Coronary artery (tissue), 2 donors: ENCODE data around the gene SERPINE3.

Experiments
- DNase-seq: peaks from one replicate; pipeline ENCODE4 v3.0.0-alpha.2; 2017; ENCODE audit warnings: low spot score
- H3K27ac ChIP-seq, 2 donors: fragments of 200-600 bp; sonication (generic); one replicate each; pipeline ENCODE4 v1.5.1; 2016 to 2019
- H3K4me3 ChIP-seq: fragments of 200-600 bp; sonication (generic); 2 replicates; pipeline ENCODE4 v1.5.1; 2016; ENCODE audit warnings: mild to moderate bottlenecking, moderate library complexity
- TF ChIP-seq, protein P1 (sequence below): fragments of 200-600 bp; sonication (generic); IDR thresholded peaks from one replicate; pipeline ENCODE4 v1.5.1; 2019; ENCODE audit warnings: antibody characterized with exemption

The SERPINE3 gene

DNA sequence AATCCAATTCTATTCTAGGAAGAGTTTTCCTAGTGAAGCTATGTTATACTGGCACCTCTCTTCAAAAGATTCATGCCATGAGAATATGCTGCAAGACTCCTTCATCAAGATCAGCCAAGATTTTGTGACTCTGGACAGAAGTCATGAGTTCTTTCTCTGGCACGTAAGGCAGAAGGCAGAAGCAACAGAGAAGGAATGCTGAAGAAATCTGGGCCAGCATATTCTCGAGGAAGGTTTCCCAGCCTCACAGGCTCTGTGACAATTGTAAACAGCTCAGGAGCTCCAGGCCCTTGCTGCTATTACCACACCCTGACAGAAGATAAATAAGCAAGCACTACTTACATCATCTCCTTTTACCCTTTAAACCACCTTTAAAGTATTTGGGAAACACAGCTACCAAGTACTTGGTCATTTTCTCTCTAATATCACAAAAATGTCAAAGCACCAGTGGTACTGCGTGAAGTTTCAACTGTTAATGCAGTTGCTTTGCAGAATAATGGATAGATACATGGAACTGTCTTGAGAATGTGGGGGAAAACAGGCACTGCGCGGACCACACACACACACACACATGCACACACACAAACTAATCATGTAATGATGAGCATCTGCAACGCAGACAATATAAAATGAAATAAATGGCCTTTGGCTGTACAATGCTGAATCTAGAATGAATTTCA, 57.9 kb downstream of the SERPINE3 start:
- Histone ChIP-seq H3K4me3 (no peak overlapping the region), H3K27ac (peak overlapping the region; percentile 41 to 48)
- TF ChIP-seq, protein P1, sequence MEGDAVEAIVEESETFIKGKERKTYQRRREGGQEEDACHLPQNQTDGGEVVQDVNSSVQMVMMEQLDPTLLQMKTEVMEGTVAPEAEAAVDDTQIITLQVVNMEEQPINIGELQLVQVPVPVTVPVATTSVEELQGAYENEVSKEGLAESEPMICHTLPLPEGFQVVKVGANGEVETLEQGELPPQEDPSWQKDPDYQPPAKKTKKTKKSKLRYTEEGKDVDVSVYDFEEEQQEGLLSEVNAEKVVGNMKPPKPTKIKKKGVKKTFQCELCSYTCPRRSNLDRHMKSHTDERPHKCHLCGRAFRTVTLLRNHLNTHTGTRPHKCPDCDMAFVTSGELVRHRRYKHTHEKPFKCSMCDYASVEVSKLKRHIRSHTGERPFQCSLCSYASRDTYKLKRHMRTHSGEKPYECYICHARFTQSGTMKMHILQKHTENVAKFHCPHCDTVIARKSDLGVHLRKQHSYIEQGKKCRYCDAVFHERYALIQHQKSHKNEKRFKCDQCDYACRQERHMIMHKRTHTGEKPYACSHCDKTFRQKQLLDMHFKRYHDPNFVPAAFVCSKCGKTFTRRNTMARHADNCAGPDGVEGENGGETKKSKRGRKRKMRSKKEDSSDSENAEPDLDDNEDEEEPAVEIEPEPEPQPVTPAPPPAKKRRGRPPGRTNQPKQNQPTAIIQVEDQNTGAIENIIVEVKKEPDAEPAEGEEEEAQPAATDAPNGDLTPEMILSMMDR, result no peak
- no peak for DNase-seq

DNA sequence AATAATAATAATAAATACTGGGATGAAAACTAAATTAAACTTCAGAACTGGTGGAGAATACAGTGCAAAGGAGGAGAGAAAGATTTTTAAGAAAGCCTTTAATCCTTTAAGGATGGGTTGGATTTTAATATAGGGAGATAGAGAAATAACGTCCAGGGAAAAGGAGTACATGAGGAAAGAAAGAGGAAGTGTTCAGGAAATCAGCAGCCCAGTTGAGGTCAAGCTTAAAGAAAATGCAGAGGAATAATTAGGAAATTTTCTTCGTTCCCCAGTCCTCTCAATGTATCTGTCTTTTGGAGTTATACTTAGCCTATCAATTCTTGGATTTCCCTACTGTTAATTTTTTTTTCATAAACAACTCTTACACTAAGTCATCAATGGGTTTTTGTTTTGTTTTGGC, 65.7 kb downstream of the SERPINE3 start:
- Histone ChIP-seq H3K4me3 (no peak overlapping the region), H3K27ac (no peak overlapping the region)
- DNase-seq, result no peak
- TF ChIP-seq, protein P1, result no peak

- Histone ChIP-seq H3K4me3 (no peak overlapping the region), H3K27ac (no peak overlapping the region)
- DNase-seq, result no peak
- TF ChIP-seq, protein P1, result no peak
Measured at GRCh38 chr13:51412431-51412830, 72.9 kb downstream of the SERPINE3 start.
